GM19238 (cell line): ENCODE data around the gene RNF186.
"Not testable (repeated sequence)": the region's sequence is repeated elsewhere in the genome, so short reads cannot be mapped to it uniquely, and the experiment has no call there.

Experiments used
- DNase-seq: peaks from one replicate; pipeline ENCODE4 v3.0.0; 2011; ENCODE audit warnings: low spot score; ENCODE audit not compliant: insufficient read length

Gene RNF186

GRCh38 chr1:19797827-19798226, 17.3 kb downstream of the RNF186 start:
- DNase-seq = no peak

GRCh38 chr1:19794583-19794982, 20.5 kb downstream of the RNF186 start:
- no peak for DNase-seq

GRCh38 chr1:19793360-19794046, 21.6 kb downstream of the RNF186 start:
- no peak for DNase-seq

- no peak for DNase-seq
These were observed 22.7 kb downstream of the RNF186 start for GRCh38 chr1:19792237-19793002.

- DNase-seq = not testable (repeated sequence)
These were observed 24.8 kb downstream of the RNF186 start for GRCh38 chr1:19790061-19790975.

- DNase-seq = no peak
These were observed 28.1 kb downstream of the RNF186 start for GRCh38 chr1:19786988-19787423.

- DNase-seq = no peak
These were observed 29.4 kb downstream of the RNF186 start for GRCh38 chr1:19785660-19786059.

GRCh38 chr1:19780267-19780877, 34.7 kb downstream of the RNF186 start:
- DNase-seq = no peak

- DNase-seq = no peak
These were observed 38.1 kb downstream of the RNF186 start for GRCh38 chr1:19776933-19777332.

GRCh38 chr1:19776287-19776686, 38.8 kb downstream of the RNF186 start:
- DNase-seq = no peak

GRCh38 chr1:19775831-19776230, 39.3 kb downstream of the RNF186 start:
- no peak for DNase-seq

- no peak for DNase-seq
These were observed 39.8 kb downstream of the RNF186 start for GRCh38 chr1:19775317-19775716.

GRCh38 chr1:19774180-19774785, 40.8 kb downstream of the RNF186 start:
- no peak for DNase-seq

- DNase-seq = no peak
These were observed 41.6 kb downstream of the RNF186 start for GRCh38 chr1:19773485-19773884.

- no peak for DNase-seq
These were observed 43.0 kb downstream of the RNF186 start for GRCh38 chr1:19772053-19772452.

- DNase-seq = no peak
These were observed 43.7 kb downstream of the RNF186 start for GRCh38 chr1:19771350-19771749.

- no peak for DNase-seq
These were observed 44.5 kb downstream of the RNF186 start for GRCh38 chr1:19770436-19771190.

- DNase-seq = no peak
These were observed 45.7 kb downstream of the RNF186 start for GRCh38 chr1:19769211-19769932.

- DNase-seq = no peak
These were observed 46.5 kb downstream of the RNF186 start for GRCh38 chr1:19768353-19769210.
